ENCODE data around the gene PITPNM3.

- no peak for TF ChIP-seq POLR2A (IDR thresholded peaks at IDR 0.05)
- TF ChIP-seq, protein P1, sequence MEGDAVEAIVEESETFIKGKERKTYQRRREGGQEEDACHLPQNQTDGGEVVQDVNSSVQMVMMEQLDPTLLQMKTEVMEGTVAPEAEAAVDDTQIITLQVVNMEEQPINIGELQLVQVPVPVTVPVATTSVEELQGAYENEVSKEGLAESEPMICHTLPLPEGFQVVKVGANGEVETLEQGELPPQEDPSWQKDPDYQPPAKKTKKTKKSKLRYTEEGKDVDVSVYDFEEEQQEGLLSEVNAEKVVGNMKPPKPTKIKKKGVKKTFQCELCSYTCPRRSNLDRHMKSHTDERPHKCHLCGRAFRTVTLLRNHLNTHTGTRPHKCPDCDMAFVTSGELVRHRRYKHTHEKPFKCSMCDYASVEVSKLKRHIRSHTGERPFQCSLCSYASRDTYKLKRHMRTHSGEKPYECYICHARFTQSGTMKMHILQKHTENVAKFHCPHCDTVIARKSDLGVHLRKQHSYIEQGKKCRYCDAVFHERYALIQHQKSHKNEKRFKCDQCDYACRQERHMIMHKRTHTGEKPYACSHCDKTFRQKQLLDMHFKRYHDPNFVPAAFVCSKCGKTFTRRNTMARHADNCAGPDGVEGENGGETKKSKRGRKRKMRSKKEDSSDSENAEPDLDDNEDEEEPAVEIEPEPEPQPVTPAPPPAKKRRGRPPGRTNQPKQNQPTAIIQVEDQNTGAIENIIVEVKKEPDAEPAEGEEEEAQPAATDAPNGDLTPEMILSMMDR (IDR thresholded peaks at IDR 0.05), result no peak
These were observed 132.4 kb downstream of the PITPNM3 start for GRCh38 chr17:6423931-6424330.
